Stimulated activated CD4-positive, alpha-beta T cell treated with anti-CD3 and anti-CD28 coated beads, TNF-alpha, amount 100 ng/mL, for 24 hours (primary cell): ENCODE measurements around the gene TNK2.
"Not testable (repeated sequence)": the region's sequence is repeated elsewhere in the genome, so short reads cannot be mapped to it uniquely, and the experiment has no call there.

ENCODE experiments used
- DNase-seq, 3 experiments: peaks; one replicate each; pipeline ENCODE4 v3.0.0-alpha.2; 2020; ENCODE audit warnings: low read depth in 3 of 3

The TNK2 gene

DNA sequence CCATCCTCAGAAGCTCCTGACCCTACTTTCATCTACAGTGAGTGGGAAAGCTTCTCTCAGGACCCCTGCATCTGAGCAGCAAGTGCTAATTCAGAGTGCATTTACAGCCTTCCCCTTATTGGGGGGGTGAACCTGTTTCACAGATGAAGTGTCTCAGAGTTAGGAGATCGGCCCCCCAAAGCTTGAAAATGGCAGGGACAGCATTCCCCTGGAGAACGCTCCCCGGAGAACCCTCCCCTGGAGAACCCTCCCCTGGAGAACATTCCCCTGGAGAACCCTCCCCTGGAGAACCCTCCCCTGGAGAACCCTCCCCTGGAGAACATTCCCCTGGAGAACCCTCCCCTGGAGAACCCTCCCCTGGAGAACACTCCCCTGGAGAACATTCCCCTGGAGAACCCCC lies 36.7 kb downstream of the TNK2 start:
- DNase-seq, result not testable (repeated sequence)

DNA sequence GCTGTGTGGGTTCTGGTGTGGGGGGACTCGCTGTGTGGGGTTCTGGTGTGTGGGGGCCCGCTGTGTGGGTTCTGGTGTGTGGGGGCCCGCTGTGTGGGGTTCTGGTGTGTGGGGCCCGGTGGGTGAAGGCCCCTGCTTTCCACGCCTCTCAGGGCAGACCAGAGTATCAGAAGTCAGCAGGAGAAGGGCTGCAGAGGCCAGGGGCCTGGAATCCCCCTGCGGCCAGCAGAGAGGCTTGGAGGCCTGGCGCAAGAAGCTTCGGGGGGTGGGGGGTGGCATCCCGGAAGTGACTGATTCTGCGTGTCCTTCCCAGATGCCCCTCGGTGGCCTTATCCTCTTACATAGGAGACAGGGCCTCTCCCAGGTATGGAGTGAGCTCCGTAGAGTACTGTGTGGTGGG lies 37.4 kb downstream of the TNK2 start:
- DNase-seq, result no peak

DNA sequence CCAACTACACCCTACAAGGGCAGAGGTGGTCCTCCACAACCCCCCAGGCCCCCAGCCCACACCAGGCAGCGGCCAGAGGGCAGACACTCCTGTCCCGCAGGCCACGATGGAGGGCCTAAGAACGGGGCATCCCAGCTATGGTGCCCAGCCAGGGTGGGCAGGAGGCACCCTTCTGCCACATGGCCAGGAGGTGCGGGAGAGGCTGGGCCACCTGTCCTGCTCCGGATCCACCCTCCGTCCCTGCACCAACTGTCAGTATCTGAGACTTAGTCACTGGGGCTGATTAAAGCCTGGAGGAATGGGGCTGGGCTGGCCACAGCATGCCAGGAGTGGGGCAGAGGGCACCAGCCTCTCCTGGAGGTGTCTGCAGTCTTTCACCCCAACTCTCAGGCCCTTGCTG lies 37.9 kb downstream of the TNK2 start:
- DNase-seq, result no peak

DNA sequence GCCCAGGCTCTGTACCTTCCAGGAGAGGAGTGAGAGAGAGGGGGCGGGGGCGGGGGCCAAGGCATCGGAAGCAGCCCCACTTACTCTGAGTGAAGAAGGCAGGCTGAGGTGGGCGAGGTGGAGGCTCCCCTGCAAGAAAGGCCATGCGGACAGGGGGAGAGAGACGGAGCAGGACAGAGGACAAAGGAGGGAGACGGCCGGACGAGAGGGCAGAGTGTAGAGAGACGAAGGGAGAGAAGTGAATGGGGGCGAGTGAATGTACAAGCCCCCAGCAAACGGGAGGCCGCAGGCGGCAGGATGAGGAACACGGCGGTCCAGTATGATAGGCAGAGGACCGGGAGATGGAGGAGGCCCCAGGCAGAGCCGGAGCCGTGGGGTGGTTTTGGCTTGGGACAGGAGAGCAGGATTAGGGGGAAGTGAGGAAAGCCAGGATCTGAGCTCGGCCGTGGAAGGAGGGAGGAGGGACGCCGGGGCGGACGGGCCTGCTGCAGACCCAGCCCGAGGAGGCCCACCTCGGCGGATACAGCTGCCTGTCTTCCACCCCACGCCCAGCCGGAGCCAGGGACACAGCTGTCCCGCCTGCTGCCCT lies 38.8 kb downstream of the TNK2 start:
- no peak for DNase-seq

DNA sequence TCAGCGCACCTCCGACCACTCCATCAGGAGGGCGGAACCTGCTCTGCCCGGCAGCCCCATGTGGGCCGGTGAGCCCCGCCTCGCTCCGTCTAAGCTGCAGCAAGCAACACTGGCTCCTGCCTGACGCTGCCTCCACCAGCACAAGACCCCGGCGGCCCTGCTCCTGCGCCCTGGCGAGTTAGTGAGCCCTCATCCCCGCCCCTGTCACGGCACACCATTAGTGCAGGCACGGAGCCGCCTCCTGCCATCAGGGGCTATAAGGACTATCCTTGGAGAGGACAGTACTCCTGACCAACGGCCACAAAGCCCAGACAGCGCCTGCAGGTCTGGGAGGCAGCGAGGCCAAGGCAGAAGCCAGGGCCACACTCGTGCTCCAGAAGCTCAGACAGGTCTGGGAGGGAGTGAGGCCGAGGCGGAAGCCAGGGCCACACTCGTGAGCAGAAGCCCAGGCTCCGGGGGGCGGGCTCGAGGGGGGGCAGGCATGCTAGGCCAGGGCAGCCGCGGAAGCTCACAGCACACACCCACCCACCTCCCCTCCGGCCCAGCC lies 39.4 kb downstream of the TNK2 start:
- DNase-seq, result no peak

DNA sequence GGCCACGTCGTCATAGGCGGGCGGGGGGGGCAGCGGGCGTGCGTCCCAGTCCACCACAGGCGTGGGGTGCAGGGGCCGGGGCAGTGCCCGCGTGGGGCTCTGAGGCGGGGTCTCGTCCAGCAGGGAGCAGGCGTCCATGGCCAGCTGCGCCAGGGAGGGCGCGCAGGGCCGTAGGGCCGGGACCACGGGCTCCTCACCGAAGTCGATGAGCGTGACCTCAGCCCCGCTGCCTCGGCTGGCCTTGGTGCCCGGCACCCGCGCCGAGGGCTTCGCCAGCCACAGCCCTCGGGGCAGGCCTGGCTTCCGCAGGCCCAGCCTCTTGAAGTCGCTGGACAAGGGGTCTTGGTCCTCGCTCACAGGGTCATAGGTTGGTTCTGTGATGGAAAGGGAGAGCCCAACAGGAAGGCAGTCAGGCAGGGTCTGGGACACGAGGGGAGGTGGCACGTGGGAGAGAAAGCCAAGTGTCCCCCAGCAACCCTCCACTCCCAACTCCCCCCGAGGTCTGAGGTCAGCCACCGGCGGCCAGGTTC lies 40.0 kb downstream of the TNK2 start:
- DNase-seq, result no peak

DNA sequence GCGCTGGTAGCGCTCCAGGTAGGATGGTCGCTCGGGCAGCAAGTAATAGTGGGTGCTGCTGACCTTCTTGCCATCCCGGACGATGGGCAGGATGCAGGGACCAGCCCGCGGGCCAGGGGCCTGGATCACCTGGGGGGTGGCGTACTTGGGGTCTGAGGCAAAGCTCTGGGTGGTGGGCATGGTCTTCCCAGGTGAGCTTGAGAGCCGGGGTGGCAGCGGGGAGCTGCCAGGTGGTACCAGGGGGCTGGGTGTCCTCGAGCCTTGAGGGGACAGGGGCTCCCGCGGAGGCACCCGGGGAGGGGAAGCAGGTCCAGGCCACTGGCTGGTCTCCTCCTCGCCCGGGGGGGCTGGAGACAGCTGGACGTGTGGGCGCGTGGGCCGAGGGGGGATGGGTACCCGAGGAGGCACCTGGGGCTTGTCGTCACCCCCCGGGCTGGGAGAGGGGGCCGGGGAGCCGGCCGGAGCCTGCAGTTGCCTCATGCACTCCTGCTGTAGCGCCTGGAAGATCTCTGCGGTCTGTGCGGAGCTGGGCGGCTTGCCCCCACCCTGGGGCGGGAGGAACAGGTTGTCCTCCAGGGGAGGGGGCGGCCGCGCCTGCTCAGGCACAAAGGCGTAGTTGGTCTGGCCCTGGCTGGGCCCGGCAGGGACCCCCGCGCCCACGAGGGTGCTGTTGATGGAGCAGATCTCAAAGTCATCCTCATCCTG lies 40.6 kb downstream of the TNK2 start:
- DNase-seq, result no peak

DNA sequence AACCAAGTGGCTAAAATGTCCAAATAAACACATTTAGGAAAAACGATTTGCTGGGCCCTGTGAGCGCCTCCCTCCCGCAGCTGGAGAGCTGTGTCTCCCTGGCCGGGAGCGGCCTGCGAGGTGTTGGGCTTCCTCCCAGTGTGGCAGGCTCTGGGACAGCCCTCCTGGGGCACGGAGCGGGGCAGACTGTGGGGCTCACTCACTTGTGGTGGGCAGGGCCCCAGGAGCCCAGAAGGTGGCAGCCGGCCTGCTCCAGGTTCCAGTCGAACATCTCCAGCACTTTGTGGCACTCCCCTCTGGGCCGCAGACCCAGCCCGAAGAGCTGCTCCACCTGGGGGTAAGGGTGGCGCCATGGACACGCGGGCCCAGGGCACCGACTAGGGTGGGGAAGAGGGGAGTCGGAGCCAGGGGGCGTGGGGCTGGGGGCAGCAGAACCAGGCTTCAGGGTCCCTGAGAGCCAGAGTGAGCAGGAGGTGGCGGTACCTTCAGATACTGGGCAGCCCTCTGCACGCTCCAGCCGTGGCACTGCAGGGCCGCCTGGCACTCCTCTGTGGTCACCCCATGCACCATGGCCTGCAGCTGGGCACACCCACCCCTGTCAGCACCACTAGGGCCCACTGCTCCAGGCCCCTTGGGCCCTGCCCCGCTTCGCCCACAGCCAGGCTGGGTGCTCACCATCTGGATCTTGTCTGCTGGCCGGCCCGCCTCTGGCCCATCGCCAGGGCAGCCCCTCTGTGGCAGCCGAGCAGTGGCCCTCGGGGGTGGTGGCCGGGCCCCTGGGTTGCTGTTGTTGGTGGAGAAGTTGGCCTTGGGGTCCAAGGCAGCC lies 41.5 kb downstream of the TNK2 start:
- no peak for DNase-seq

DNA sequence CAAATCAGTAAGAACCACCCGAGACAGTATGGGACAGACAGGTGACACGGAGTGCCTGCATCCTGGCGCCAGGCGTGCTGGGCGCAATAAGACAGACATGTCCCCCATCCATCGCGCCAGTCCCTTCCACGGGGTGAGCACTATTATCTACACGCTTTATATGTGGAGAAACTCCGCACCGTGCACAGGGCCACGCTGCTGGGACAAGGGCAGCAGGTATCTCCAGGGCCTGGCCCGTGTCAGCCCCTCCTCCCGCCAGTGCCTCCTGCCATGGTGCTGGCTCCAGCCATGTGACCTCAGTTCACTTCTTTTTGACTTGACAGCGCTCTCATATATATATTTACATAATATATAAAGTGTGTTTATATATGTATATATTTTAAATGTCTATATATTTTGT lies 42.6 kb downstream of the TNK2 start:
- DNase-seq, result no peak

DNA sequence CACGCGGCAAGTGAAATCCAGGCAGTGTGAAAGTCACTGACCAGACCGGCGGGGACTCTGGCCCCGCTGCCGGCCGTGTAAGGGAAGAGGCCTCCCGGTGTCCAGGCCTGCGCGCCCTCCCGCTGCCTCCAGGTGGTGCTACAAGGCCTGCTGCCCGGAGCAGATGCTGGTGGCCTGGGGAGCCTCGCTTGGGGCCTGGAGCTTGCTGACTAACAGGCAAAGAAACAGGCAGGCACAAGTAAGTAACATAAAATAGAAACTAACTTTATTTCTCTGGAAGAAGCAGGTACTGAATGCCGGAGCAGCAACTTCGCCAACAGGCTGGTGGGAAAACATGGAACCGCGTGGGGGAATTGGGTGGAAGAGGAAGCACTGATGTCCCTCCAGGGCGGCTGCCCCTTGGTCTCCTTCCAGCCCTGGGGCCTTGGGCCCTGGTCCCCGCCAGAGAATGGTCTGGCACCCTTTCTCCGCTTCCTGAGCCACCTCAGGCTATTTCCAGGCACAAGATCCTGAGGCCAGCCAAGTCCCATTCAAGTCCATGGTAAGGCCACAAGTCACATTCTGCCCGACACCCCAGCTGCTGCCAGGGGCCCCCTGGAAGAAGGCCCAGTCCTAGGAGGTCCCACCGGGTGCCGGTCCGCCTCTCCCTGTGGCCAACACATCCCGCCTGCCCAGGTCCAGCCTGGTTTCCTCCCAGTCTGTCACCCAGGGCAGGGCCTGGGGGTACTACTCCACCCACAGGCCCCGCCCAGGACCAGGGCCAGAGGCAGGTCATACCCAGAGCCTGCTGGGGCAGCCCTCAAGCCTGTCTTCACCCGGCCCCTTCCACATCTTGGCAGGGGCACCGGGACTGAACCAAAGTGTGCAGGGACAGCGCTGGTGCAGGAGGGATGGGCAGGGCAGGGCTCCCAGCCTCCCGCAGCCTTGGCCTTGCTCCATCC lies 45.0 kb downstream of the TNK2 start:
- peak; percentile 40 to 65 (median 46) for DNase-seq

DNA sequence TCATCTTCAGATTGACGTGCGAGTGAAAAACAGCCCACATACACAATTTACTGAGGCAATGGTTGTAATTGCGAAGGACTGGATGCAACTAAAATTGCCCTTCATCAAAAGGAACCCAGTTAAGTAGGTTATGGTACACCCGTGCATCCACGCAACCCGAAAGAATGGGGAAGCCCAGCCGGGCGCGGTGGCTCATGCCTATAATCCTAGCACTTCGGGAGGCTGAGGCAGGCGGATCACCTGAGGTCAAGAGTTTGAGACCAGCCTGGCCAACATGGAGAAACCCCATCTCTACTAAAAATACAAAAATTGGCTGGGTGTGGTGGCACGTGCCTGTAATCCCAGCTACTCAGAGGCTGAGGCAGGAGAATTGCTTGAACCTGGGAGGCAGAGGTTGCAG lies 46.0 kb downstream of the TNK2 start:
- not testable (repeated sequence) for DNase-seq

DNA sequence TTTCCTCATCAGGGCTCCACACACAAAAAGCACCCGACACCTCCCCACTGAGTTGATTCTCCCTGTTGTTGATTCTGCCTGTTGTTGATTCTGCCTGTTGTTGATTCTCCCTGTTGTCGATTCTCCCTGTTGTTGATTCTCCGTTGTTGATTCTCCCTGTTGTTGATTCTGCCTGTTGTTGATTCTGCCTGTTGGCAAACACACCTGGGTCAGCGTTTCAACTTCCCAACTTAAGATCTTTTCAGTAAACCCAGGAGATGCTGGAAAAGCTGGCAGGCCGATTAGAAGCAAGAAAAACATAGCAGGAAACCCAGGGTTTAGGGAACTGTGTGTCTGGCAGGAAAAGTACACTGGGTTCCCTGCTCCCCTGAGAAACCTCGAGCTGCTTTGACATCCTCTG lies 47.9 kb downstream of the TNK2 start:
- no peak for DNase-seq

DNA sequence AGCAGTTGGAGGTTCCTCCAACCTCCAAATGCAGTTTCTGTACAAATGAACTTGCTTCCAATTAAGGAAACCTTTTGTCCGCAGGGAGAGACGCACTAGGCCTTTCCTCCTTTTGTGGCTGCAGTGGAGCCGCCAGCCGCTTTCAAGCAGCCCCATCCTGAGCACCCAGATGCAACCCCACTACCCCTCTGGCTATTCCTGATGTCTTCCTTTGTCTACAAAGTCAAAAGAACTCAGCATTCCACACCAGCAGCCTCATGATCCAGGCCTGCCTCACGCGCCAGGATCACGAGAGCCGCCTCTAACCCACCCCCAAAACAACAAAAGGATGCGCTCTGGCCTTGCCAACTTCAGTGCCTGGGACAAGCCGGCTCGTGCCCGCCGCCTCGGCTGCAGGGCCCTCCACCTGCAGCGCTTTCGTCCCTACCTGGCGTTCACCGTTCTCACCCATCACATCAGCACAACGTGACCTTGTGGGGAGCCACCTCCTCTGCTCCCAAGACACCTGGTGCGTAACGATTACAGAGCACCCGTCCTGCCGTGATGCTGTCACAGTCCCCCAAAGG lies 48.4 kb downstream of the TNK2 start:
- no peak for DNase-seq

DNA sequence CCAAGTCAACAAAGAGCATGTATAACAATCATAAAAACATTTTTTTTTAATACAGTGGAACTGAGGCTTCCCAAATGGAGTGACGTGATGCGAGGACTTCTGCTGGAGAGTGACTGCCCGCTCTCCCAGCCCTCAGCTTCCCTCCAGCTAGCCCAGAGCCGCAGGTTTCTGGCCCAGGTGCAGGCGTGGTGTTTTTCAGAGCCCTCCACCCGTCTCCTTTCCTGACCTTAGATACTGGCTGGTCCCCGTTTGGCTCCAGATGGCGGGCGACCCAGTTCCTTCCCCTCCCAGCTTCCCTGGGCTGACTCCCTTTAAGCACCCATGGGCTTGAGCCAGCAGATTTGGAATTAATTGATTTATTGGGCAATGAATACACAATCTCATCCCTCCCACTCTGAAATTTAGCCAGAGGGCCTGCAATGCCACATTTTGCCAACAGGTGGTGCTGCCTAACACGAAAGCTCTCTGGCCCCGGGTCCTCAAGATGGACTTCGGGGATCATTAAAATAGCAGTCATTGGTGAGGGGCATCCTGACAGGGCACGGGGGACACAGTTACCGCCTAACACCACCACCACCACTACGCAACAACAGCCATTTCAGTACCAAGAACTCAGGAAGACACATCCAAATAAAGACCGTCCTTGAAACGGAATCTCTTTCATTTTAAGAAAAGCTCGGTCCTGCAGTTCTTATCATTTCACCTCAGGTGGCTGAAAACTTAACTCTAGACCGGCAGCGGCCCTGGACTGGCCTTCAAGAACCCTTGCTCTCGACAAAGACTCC lies 49.1 kb downstream of the TNK2 start:
- DNase-seq, result peak; percentile 50 to 77 (median 63)

DNA sequence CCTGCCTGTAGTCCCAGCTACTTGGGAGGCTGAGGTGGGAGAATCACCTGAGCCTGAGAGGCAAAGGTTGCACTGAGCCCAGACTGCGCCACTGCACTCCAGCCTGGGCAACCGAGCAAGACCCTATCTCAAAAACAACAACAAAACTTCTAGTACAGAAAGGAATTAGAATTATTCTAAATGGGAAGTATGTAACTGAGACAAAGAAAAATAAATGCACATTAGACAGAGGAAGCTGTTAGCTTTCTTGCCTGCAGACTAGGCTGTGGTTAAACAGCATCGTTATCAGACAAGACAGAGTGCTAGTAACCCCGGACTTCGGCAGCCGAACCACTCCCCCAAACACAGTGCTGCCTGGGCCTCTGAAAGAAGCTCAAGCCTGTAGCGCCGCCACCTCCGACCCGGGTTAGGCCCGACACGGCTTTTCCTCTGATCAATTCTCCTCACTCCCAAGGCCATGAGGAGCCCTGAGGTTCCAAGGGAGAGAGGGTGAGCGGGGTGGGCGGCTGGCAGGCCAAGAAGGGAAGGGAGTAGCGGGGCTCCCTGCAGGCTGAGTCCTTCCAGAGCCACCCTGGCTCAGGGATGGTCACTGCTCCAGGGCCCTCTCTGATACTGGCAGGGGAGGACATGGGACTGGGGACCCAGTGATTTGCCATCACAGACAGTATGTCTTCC lies 51.8 kb downstream of the TNK2 start:
- DNase-seq, result no peak

DNA sequence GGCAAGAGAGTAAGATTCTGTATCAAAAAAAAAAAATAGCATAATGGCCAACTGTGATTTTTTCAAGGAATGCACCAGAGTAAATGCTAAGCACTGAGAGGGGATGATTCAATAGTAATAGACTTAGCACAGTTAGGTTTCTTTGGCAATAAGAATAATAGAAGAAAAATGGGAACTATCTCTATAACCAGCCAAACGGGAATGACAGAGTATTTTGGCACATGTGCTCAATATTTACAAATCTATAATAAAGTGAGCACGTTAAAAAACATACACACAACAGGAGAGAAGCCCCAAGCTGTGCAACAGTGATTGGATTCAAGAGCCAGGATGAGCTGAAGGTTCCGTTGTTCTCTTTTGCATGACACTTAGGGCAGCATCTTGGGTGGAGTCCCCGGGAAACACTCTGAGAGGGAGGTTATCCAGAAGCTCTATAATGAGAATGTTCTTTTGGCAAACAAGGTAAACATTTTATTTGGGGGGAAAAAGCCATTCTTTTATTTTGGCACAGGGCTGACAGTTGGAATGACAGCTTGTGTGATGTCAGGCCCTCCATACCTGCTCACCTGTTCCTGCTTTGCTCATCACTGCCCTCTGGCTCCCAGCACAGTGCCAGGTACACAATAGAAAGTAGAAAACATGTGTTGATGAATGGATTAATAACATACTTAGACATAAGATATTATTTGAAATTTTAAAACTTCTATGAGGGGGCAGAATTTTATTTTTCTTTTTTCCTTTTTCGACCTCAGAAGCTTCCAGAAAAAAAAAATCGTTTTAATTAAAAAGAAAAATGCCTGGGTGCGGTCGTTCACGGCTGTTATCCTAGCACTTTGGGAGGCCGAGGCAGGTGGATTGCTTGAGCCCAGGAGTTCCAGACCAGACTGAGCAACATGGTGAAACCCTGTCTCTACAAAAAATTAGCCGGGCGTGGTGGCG lies 52.6 kb downstream of the TNK2 start:
- DNase-seq, result no peak

DNA sequence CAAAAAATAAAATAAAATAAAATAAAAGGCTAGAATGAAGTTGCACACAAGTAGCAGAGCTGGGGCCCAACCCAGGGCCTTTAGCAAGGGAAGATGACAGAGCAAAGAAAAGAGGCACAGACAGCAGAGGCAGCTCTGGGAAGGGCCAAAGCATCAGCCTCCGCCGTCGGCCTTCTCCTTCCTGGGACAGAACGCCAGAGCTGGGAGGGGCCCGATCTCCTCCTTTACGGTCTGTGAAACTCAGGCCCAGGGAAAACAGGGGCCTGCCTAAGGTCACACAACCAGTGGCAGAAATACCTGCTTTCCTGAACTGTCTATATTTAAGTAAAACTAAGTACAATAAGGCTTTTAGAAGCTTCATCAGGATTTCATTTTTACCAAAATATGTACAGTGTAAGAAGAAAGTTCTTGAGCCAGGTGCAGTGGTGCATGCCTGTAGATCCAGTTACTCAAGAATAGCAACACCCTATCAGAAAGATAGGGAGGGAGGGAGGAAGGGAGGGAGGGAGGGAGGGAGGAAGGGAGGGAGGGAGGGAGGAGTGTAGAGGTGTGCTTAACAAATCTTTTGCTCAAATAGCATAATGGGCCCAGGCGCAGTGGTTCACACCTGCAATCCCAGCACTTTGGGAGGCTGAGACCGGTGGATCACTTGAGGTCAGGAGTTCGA lies 53.6 kb downstream of the TNK2 start:
- no peak for DNase-seq

DNA sequence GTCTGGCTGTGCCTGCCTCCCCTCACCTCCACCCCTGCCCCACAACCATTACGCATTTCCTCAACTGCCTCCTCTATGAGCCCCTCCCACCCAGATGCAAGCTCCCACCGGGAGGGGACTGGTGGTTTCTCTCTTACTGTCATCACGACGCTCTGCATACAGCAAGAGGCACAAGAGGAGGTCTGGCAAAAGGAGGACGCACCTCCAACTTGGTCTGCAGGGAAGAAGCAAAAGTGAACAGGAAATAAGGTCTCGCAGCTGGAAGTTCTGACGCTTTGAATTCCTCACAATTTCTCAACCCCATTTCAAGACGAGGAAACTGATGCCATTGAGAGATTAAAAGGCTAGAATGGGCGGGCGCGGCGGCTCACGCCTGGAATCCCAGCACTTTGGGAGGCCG lies 54.4 kb downstream of the TNK2 start:
- DNase-seq, result no peak
